WTC11 (cell line): ENCODE data around the gene RCAN1. TPM values are rescaled to one million over a fixed set of nuclear protein-coding genes. Genes with fewer than 3 reads are reported as not detected.

Source experiments
- ATAC-seq: fragments of 200-7000 bp; cut with Tn5 transposase; 2 replicates; pipeline ENCODE4 v1.10.0; 2021; ENCODE audit warnings: mild to moderate bottlenecking, moderate library complexity
- CTCF ChIA-PET: fragments of 300-600 bp; sonication (Branson Sonifier 250); formaldehyde crosslinking; loops from one replicate; lab custom pipeline; 2021; ENCODE audit warnings: antibody characterized with exemption; lab: Charles Lee
- POLR2A ChIA-PET: fragments of 350-600 bp; sonication (Branson Sonifier 250); formaldehyde crosslinking; loops from one replicate; lab custom pipeline; 2021; ENCODE audit warnings: antibody characterized with exemption; lab: Charles Lee
- DNase-seq: peaks from one replicate; pipeline ENCODE4 v3.0.0; 2021; ENCODE audit warnings: low spot score
- H3K27ac Mint-ChIP-seq: 2 replicates; pipeline ENCODE4 v1.8.0; 2021; ENCODE audit warnings: mixed read lengths
- H3K27me3 Mint-ChIP-seq: 2 replicates; pipeline ENCODE4 v1.8.0; 2021; ENCODE audit warnings: low read depth, mild to moderate bottlenecking, moderate library complexity, mixed read lengths
- H3K36me3 Mint-ChIP-seq: 2 replicates; pipeline ENCODE4 v1.8.0; 2021; ENCODE audit warnings: mixed read lengths
- H3K4me1 Mint-ChIP-seq: 2 replicates; pipeline ENCODE4 v1.8.0; 2022; ENCODE audit warnings: mixed read lengths
- H3K4me3 Mint-ChIP-seq: 2 replicates; pipeline ENCODE4 v1.8.0; 2021; ENCODE audit warnings: mild to moderate bottlenecking, moderate library complexity, mixed read lengths
- H3K9me3 Mint-ChIP-seq: 2 replicates; pipeline ENCODE4 v1.8.0; 2021; ENCODE audit warnings: mixed read lengths
- CREM ChIP-seq: sonication (generic); formaldehyde crosslinking; IDR thresholded peaks from 2 replicates; pipeline ENCODE4 v1.8.1; 2022; ENCODE audit warnings: mild to moderate bottlenecking, missing genetic modification reagents, moderate library complexity
- FOXP1 ChIP-seq: sonication (generic); formaldehyde crosslinking; IDR thresholded peaks from 2 replicates; pipeline ENCODE4 v1.8.0; 2022; ENCODE audit warnings: missing genetic modification reagents, mild to moderate bottlenecking, moderate library complexity, borderline replicate concordance
- GRHL2 ChIP-seq: fragments of 250-450 bp; sonication (Bioruptor Pico); IDR thresholded peaks from 2 replicates; pipeline ENCODE4 v1.8.0; 2022; ENCODE audit warnings: mild to moderate bottlenecking, moderate library complexity; ENCODE audit not compliant: insufficient replicate concordance, severe bottlenecking
- IRF2 ChIP-seq: sonication (generic); formaldehyde crosslinking; IDR thresholded peaks from 2 replicates; pipeline ENCODE4 v1.8.0; 2022; ENCODE audit warnings: low read depth, missing genetic modification reagents, borderline replicate concordance
- JAZF1 ChIP-seq: fragments of 250-450 bp; sonication (Bioruptor Pico); IDR thresholded peaks from 2 replicates; pipeline ENCODE4 v1.9.0; 2021; ENCODE audit warnings: moderate library complexity, mild to moderate bottlenecking, inconsistent platforms
- KAT7 ChIP-seq: sonication (generic); formaldehyde crosslinking; IDR thresholded peaks from 2 replicates; pipeline ENCODE4 v1.8.1; 2023; ENCODE audit warnings: missing genetic modification reagents, mild to moderate bottlenecking, borderline replicate concordance
- MXD4 ChIP-seq: fragments of 250-450 bp; sonication (Bioruptor Pico); IDR thresholded peaks from 2 replicates; pipeline ENCODE4 v1.8.0; 2021; ENCODE audit warnings: mild to moderate bottlenecking, moderate library complexity, borderline replicate concordance
- NR2C2 ChIP-seq: sonication (generic); formaldehyde crosslinking; IDR thresholded peaks from 2 replicates; pipeline ENCODE4 v1.8.0; 2022; ENCODE audit warnings: mild to moderate bottlenecking, missing genetic modification reagents
- PRRX2 ChIP-seq: fragments of 250-450 bp; sonication (Bioruptor Pico); IDR thresholded peaks from 2 replicates; pipeline ENCODE4 v1.8.0; 2021; ENCODE audit warnings: mild to moderate bottlenecking
- RORB ChIP-seq: fragments of 250-450 bp; sonication (Bioruptor Pico); IDR thresholded peaks from 2 replicates; pipeline ENCODE4 v1.9.0; 2021; ENCODE audit warnings: mild to moderate bottlenecking
- SMAD3 ChIP-seq: sonication (generic); formaldehyde crosslinking; IDR thresholded peaks from 2 replicates; pipeline ENCODE4 v1.8.0; 2022; ENCODE audit warnings: missing genetic modification reagents, mild to moderate bottlenecking, borderline replicate concordance
- ZNF121 ChIP-seq: sonication (generic); formaldehyde crosslinking; IDR thresholded peaks from 2 replicates; pipeline ENCODE4 v1.8.0; 2023; ENCODE audit warnings: missing genetic modification reagents
- total RNA-seq: library from RNA; stranded (reverse); gene quantifications from 3 replicates; pipeline ENCODE4 v1.2.3, GENCODE V29; 2021
- TF ChIP-seq, protein P1 (sequence below): sonication (generic); formaldehyde crosslinking; IDR thresholded peaks from 2 replicates; pipeline ENCODE4 v1.8.1; 2023; ENCODE audit warnings: mild to moderate bottlenecking, missing genetic modification reagents
- TF ChIP-seq, protein P2 (sequence below): sonication (generic); formaldehyde crosslinking; conservative IDR thresholded peaks from 2 replicates; pipeline ENCODE4 v1.8.1; 2022; ENCODE audit warnings: mild to moderate bottlenecking, missing genetic modification reagents
- TF ChIP-seq, protein P3 (sequence below): sonication (generic); formaldehyde crosslinking; IDR thresholded peaks from 2 replicates; pipeline ENCODE4 v1.8.0; 2022; ENCODE audit warnings: missing genetic modification reagents
- TF ChIP-seq, protein P4 (sequence below): sonication (generic); formaldehyde crosslinking; IDR thresholded peaks from 2 replicates; pipeline ENCODE4 v1.8.0; 2022; ENCODE audit warnings: mild to moderate bottlenecking, missing genetic modification reagents
- TF ChIP-seq, protein P5 (sequence below): sonication (generic); formaldehyde crosslinking; IDR thresholded peaks from 2 replicates; pipeline ENCODE4 v1.8.0; 2022; ENCODE audit warnings: mild to moderate bottlenecking, missing genetic modification reagents

The RCAN1 gene
- total RNA-seq, 1 experiment from 2014 or later, result 5.9 TPM

DNA sequence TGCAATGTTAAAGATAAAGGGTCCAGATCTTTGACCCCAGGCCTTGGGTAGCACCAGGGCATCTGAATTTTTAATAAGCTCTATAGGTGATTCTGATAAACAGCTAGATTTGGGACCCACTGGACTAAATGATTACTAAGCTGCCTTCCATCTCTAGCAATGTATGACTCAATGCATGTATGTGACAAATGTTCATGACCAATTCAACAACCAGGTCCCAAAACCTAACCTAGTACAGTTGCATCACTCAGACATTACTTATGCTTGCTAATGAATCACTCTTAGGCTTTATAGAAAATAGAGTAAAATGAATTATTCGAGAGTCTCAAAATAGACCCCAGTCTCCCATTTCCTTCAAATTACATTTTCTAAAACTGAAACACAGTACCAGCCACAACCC lies 35.5 kb downstream of the RCAN1 start:
- Mint-ChIP-seq H3K27me3 (no peaks in the 10 kb centered on the region), H3K4me3 (no peak overlapping the region), H3K4me1 (peaks cover 10% of the 10 kb centered on the region; the same call in 1 of the 2 replicates), H3K27ac (no peak overlapping the region), H3K36me3 (no peaks in the 10 kb centered on the region), H3K9me3 (no peaks in the 10 kb centered on the region)
- TF ChIP-seq CREM (CRISPR knock-in tag), result no peak
- TF ChIP-seq JAZF1, result no peak
- no peak for TF ChIP-seq ZNF121 (CRISPR knock-in tag)
- TF ChIP-seq FOXP1 (CRISPR knock-in tag), result no peak
- TF ChIP-seq, protein P1, sequence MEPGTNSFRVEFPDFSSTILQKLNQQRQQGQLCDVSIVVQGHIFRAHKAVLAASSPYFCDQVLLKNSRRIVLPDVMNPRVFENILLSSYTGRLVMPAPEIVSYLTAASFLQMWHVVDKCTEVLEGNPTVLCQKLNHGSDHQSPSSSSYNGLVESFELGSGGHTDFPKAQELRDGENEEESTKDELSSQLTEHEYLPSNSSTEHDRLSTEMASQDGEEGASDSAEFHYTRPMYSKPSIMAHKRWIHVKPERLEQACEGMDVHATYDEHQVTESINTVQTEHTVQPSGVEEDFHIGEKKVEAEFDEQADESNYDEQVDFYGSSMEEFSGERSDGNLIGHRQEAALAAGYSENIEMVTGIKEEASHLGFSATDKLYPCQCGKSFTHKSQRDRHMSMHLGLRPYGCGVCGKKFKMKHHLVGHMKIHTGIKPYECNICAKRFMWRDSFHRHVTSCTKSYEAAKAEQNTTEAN (CRISPR knock-in tag), result no peak
- TF ChIP-seq, protein P2, sequence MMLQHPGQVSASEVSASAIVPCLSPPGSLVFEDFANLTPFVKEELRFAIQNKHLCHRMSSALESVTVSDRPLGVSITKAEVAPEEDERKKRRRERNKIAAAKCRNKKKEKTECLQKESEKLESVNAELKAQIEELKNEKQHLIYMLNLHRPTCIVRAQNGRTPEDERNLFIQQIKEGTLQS (CRISPR knock-in tag), result no peak
- no peak for TF ChIP-seq NR2C2
- no peak for TF ChIP-seq SMAD3
- TF ChIP-seq KAT7 (CRISPR knock-in tag), result no peak
- no peak for TF ChIP-seq MXD4 (CRISPR knock-in tag)
- TF ChIP-seq, protein P3, sequence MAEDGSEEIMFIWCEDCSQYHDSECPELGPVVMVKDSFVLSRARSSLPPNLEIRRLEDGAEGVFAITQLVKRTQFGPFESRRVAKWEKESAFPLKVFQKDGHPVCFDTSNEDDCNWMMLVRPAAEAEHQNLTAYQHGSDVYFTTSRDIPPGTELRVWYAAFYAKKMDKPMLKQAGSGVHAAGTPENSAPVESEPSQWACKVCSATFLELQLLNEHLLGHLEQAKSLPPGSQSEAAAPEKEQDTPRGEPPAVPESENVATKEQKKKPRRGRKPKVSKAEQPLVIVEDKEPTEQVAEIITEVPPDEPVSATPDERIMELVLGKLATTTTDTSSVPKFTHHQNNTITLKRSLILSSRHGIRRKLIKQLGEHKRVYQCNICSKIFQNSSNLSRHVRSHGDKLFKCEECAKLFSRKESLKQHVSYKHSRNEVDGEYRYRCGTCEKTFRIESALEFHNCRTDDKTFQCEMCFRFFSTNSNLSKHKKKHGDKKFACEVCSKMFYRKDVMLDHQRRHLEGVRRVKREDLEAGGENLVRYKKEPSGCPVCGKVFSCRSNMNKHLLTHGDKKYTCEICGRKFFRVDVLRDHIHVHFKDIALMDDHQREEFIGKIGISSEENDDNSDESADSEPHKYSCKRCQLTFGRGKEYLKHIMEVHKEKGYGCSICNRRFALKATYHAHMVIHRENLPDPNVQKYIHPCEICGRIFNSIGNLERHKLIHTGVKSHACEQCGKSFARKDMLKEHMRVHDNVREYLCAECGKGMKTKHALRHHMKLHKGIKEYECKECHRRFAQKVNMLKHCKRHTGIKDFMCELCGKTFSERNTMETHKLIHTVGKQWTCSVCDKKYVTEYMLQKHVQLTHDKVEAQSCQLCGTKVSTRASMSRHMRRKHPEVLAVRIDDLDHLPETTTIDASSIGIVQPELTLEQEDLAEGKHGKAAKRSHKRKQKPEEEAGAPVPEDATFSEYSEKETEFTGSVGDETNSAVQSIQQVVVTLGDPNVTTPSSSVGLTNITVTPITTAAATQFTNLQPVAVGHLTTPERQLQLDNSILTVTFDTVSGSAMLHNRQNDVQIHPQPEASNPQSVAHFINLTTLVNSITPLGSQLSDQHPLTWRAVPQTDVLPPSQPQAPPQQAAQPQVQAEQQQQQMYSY (CRISPR knock-in tag), result no peak
- TF ChIP-seq, protein P4, sequence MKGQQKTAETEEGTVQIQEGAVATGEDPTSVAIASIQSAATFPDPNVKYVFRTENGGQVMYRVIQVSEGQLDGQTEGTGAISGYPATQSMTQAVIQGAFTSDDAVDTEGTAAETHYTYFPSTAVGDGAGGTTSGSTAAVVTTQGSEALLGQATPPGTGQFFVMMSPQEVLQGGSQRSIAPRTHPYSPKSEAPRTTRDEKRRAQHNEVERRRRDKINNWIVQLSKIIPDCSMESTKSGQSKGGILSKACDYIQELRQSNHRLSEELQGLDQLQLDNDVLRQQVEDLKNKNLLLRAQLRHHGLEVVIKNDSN (CRISPR knock-in tag), result no peak
- TF ChIP-seq PRRX2 (CRISPR knock-in tag), result no peak
- TF ChIP-seq, protein P5, sequence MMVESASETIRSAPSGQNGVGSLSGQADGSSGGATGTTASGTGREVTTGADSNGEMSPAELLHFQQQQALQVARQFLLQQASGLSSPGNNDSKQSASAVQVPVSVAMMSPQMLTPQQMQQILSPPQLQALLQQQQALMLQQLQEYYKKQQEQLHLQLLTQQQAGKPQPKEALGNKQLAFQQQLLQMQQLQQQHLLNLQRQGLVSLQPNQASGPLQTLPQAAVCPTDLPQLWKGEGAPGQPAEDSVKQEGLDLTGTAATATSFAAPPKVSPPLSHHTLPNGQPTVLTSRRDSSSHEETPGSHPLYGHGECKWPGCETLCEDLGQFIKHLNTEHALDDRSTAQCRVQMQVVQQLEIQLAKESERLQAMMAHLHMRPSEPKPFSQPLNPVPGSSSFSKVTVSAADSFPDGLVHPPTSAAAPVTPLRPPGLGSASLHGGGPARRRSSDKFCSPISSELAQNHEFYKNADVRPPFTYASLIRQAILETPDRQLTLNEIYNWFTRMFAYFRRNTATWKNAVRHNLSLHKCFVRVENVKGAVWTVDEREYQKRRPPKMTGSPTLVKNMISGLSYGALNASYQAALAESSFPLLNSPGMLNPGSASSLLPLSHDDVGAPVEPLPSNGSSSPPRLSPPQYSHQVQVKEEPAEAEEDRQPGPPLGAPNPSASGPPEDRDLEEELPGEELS (CRISPR knock-in tag), result no peak
- TF ChIP-seq IRF2 (CRISPR knock-in tag), result no peak
- no peak for TF ChIP-seq RORB (CRISPR knock-in tag)
- CTCF ChIA-PET, result interaction anchor here (2.0 to 7.7 kb wide), 2 partner anchors 35 to 70 kb away, joined by 8 to 82 read pairs; no protein-coding TSS in a partner anchor
- POLR2A ChIA-PET, result no interaction called here
- no peak for ATAC-seq
- DNase-seq, result no peak

DNA sequence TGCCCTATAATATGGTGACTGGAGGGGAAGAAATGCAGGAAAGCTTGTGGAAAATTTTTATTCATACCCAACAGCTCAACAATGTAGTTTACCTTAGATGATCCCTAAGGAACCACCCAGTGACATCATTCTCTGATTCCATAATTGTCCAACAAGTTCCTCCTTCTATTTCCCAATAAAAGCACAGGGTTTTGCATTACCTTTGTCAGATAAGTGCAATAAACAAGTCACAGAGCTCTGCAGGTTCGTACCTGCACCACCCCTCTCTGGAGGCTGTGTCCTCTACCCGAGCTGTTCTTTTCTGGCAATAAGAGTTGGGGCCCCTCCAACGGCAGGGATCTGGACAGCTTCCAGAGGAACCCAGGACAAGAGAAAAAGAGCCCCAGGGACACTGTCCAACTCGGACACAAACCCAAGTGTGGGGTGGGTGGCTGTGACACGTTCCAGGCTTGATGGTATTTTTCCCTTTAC lies 38.8 kb downstream of the RCAN1 start:
- ChIA-PET POLR2A (no interaction called here), CTCF (interaction anchor here (1.0 to 2.1 kb wide), 3 partner anchors 27 to 65 kb away, joined by 4 to 9 read pairs (median 5); no protein-coding TSS in a partner anchor)
- ATAC-seq, result no peak
- DNase-seq, result no peak
- H3K4me3 Mint-ChIP-seq, result no peak overlapping the region
- H3K9me3 Mint-ChIP-seq, result peaks cover 11% of the 10 kb centered on the region
- no peaks in the 10 kb centered on the region for H3K27me3 Mint-ChIP-seq
- H3K36me3 Mint-ChIP-seq, result peaks cover 3% of the 10 kb centered on the region
- no peak for TF ChIP-seq GRHL2 (CRISPR knock-in tag)
- H3K27ac Mint-ChIP-seq, result no peak overlapping the region
- H3K4me1 Mint-ChIP-seq, result peaks cover 8% of the 10 kb centered on the region; the same call in 1 of the 2 replicates
